CD14-positive monocyte (primary cell): ENCODE results near the gene ZNF91. TPM values are rescaled to one million over a fixed set of nuclear protein-coding genes. Genes with fewer than 3 reads are reported as not detected.
"Not testable (repeated sequence)": the region's sequence is repeated elsewhere in the genome, so short reads cannot be mapped to it uniquely, and the experiment has no call there.

Experiments used
- DNase-seq, 3 donors: peaks; one replicate each; pipeline ENCODE4 v3.0.0-alpha.2; 2011 to 2022
- H2AFZ ChIP-seq: 2 replicates; pipeline ENCODE4 v1.6.0; 2012; ENCODE audit warnings: mild to moderate bottlenecking, low read depth, low read length, inconsistent platforms; ENCODE audit not compliant: insufficient read depth, poor library complexity, severe bottlenecking
- H3K27ac ChIP-seq, 2 donors: 1 replicate in 1 of 2; 2 replicates in 1 of 2; pipeline ENCODE4 v1.5.1; 2012 to 2013; ENCODE audit warnings: low read length in 2 of 2, control low read depth in 1 of 2, inconsistent platforms in 1 of 2, low read depth in 1 of 2, mild to moderate bottlenecking in 1 of 2
- H3K27me3 ChIP-seq, 2 donors: one replicate each; pipeline versions ENCODE4 v1.6.0 to v1.6.1; 2011 to 2013; ENCODE audit warnings: low read length in 2 of 2; ENCODE audit not compliant: control insufficient read depth in 2 of 2, insufficient read depth in 2 of 2
- H3K36me3 ChIP-seq, 2 donors: replicated peaks in 1 of 2; 1 replicate in 1 of 2; 2 replicates in 1 of 2; pipeline versions ENCODE4 v1.5.1 to v1.6.1; 2012 to 2013; ENCODE audit warnings: low read length in 2 of 2, control low read depth in 1 of 2, inconsistent platforms in 1 of 2, mild to moderate bottlenecking in 1 of 2; ENCODE audit not compliant: insufficient read depth in 2 of 2, control insufficient read depth in 1 of 2
- H3K4me1 ChIP-seq, 2 donors: 1 replicate in 1 of 2; 2 replicates in 1 of 2; pipeline versions ENCODE4 v1.5.1 to v1.6.1; 2012 to 2013; ENCODE audit warnings: low read length in 2 of 2, control low read depth in 1 of 2, inconsistent platforms in 1 of 2, mild to moderate bottlenecking in 1 of 2, moderate library complexity in 1 of 2; ENCODE audit not compliant: insufficient read depth in 2 of 2, control insufficient read depth in 1 of 2
- H3K4me2 ChIP-seq: replicated peaks from 2 replicates; pipeline ENCODE3; 2012; ENCODE audit warnings: low read length, moderate library complexity, mild to moderate bottlenecking; ENCODE audit not compliant: poor library complexity, severe bottlenecking; ENCODE audit errors: extremely low read depth
- H3K4me3 ChIP-seq, 3 experiments: fragments of 200-600 bp in 1 of 3; sonication (generic) in 1 of 3; replicated peaks in 1 of 3; 1 replicate in 2 of 3; 2 replicates in 1 of 3; pipeline ENCODE4 v1.5.1; 2011 to 2013; ENCODE audit warnings: low read length in 3 of 3, mild to moderate bottlenecking in 3 of 3, control low read depth in 2 of 3, low read depth in 2 of 3, inconsistent platforms in 1 of 3, moderate library complexity in 1 of 3
- H3K79me2 ChIP-seq: 2 replicates; pipeline ENCODE4 v1.6.0; 2012; ENCODE audit warnings: mild to moderate bottlenecking, control low read depth, inconsistent platforms, low read length, moderate library complexity; ENCODE audit not compliant: insufficient read depth
- H3K9ac ChIP-seq: 2 replicates; pipeline ENCODE4 v1.6.0; 2017; ENCODE audit warnings: low read length, mild to moderate bottlenecking; ENCODE audit not compliant: insufficient read depth, poor library complexity, severe bottlenecking
- H3K9me3 ChIP-seq, 2 donors: replicated peaks in 1 of 2; 1 replicate in 1 of 2; 2 replicates in 1 of 2; pipeline versions ENCODE4 v1.5.1 to v1.6.1; 2012 to 2013; ENCODE audit warnings: low read length in 2 of 2, control low read depth in 1 of 2; ENCODE audit not compliant: control insufficient read depth in 1 of 2, insufficient read depth in 1 of 2
- H4K20me1 ChIP-seq: 2 replicates; pipeline ENCODE4 v1.6.0; 2012; ENCODE audit warnings: mild to moderate bottlenecking, low read length, control low read depth, moderate library complexity; ENCODE audit not compliant: insufficient read depth
- H3K27ac Mint-ChIP-seq, 7 donors: one replicate each; pipeline ENCODE4 v1.8.0; 2020; ENCODE audit warnings: mild to moderate bottlenecking in 7 of 7, mixed read lengths in 7 of 7, moderate library complexity in 6 of 7, inconsistent platforms in 2 of 7
- H3K27me3 Mint-ChIP-seq, 3 donors: one replicate each; pipeline ENCODE4 v1.8.0; 2021 to 2022; ENCODE audit warnings: low read depth in 3 of 3, mild to moderate bottlenecking in 3 of 3, mixed read lengths in 3 of 3, moderate library complexity in 3 of 3, inconsistent platforms in 1 of 3
- H3K36me3 Mint-ChIP-seq, 2 donors: one replicate each; pipeline ENCODE4 v1.8.0; 2020; ENCODE audit warnings: mixed read lengths in 2 of 2, inconsistent platforms in 1 of 2, mild to moderate bottlenecking in 1 of 2
- H3K4me1 Mint-ChIP-seq: one replicate; pipeline ENCODE4 v1.8.0; 2020; ENCODE audit warnings: mild to moderate bottlenecking, mixed read lengths
- H3K4me3 Mint-ChIP-seq, 2 donors: one replicate each; pipeline ENCODE4 v1.8.0; 2020; ENCODE audit warnings: mild to moderate bottlenecking in 2 of 2, mixed read lengths in 2 of 2, moderate library complexity in 1 of 2
- H3K9me3 Mint-ChIP-seq, 7 donors: one replicate each; pipeline ENCODE4 v1.8.0; 2020 to 2022; ENCODE audit warnings: mixed read lengths in 7 of 7, mild to moderate bottlenecking in 6 of 7, moderate library complexity in 6 of 7, inconsistent platforms in 2 of 7
- CTCF ChIP-seq: fragments of 200-600 bp; IDR thresholded peaks from one replicate; pipeline ENCODE4 v1.8.0; 2022; ENCODE audit warnings: antibody characterized with exemption, mild to moderate bottlenecking
- WGBS: methylation state at CpG from one replicate; pipeline ENCODE4 v1.1.5; 2013; ENCODE audit warnings: missing lambda C conversion rate; ENCODE audit not compliant: insufficient coverage; 5-methylcytosine and 5-hydroxymethylcytosine counted together
- intact Hi-C, 2 donors: fragments of 100-400 bp; cut with micrococcal nuclease; formaldehyde crosslinking; loops; one replicate each; pipeline versions ENCODE4 v1.15.0 to v1.15.1; 2023
- polyA plus RNA-seq, 3 donors: library from polyadenylated mRNA; depleted of rRNA in 1 of 3; unstranded in 2 of 3; stranded (reverse) in 1 of 3; fragments of 300-500 nt in 2 of 3; fragments of >200 nt in 1 of 3; fragmentation: Illumina TruSeq in 2 of 3; gene quantifications; 1 replicate in 2 of 3; 2 replicates in 1 of 3; pipeline ENCODE4 v1.2.3, GENCODE V29; 2012 to 2021

The ZNF91 gene
- polyA plus RNA-seq, 3 donors = 3.5 to 5.5 (median 4.9) TPM

- Histone ChIP-seq H3K36me3 (no peaks in the 10 kb centered on the region), H4K20me1 (no peaks in the 10 kb centered on the region), H3K4me3 (no peak overlapping the region), H3K27me3 (no peaks in the 10 kb centered on the region), H3K79me2 (peaks cover 8% of the 10 kb centered on the region), H3K4me1 (peaks cover 2 to 5% of the 10 kb centered on the region in 2 donors), H3K27ac (no peak overlapping the region), H2AFZ (no peak overlapping the region), H3K4me2 (no peak overlapping the region), H3K9ac (no peak overlapping the region), H3K9me3 (peaks cover 32 to 44% of the 10 kb centered on the region in 2 donors)
- intact Hi-C loops = loop anchor here in 1 of 2 donors (10.0 kb wide), 1 partner anchor 145 kb away; the partner anchor contains the start of gene ZNF724
- DNase-seq = no peak
- no peak overlapping the region for H3K27ac Mint-ChIP-seq
- no peak for TF ChIP-seq CTCF
- H3K27me3 Mint-ChIP-seq = no peaks in the 10 kb centered on the region
- peaks cover 2% of the 10 kb centered on the region for H3K4me1 Mint-ChIP-seq
- 90% methylated on average over 2 of the region's 3 CpGs for WGBS
- no peaks in the 10 kb centered on the region for H3K36me3 Mint-ChIP-seq
- peaks cover 20 to 50% (median 33%) of the 10 kb centered on the region in 7 donors for H3K9me3 Mint-ChIP-seq
- H3K4me3 Mint-ChIP-seq = no peak overlapping the region
Observed at GRCh38 chr19:23399443-23399842, 4.2 kb upstream of the ZNF91 start.

GRCh38 chr19:23395722-23396117 is 449 bp upstream of the ZNF91 start:
- Histone ChIP-seq H3K36me3 (peaks cover 0 to 19% of the 10 kb centered on the region in 2 donors), H2AFZ (peak overlapping the region; percentile 86), H3K9ac (peak overlapping the region; percentile 96), H3K4me3 (peak overlapping the region in 1 of 3 experiments; percentile 94), H3K9me3 (peaks cover 43 to 56% of the 10 kb centered on the region in 2 donors), H3K4me2 (peak overlapping the region; percentile 75), H3K79me2 (peaks cover 42% of the 10 kb centered on the region)
- H4K20me1 ChIP-seq, DNase-seq, H3K27me3 ChIP-seq, H3K4me1 Mint-ChIP-seq, H3K27ac ChIP-seq, H3K27me3 Mint-ChIP-seq, H3K4me1 ChIP-seq: not testable (repeated sequence)
- Mint-ChIP-seq H3K36me3 (peaks cover 14 to 31% of the 10 kb centered on the region in 2 donors), H3K27ac (peak overlapping the region in 2 of 7 donors; percentile 97 to 98), H3K9me3 (peaks cover 27 to 56% (median 48%) of the 10 kb centered on the region in 7 donors), H3K4me3 (peak overlapping the region in 1 of 2 donors; percentile 96)
- intact Hi-C loops = loop anchor here in 1 of 2 donors (10.0 kb wide), 1 partner anchor 141 kb away; the partner anchor contains the start of gene ZNF724
- WGBS = no CpG with 5 or more reads among the region's 10 CpGs
